Fibroblast of villous mesenchyme (primary cell): ENCODE measurements around the gene APEH. TPM values are rescaled to one million over a fixed set of nuclear protein-coding genes. Genes with fewer than 3 reads are reported as not detected.

ENCODE experiments used
- DNase-seq: peaks from one replicate; pipeline ENCODE4 v3.0.0-alpha.2; 2010; ENCODE audit warnings: low read depth
- H3K4me3 ChIP-seq: 2 replicates; pipeline ENCODE4 v1.5.1; 2011; ENCODE audit warnings: low read depth, mild to moderate bottlenecking, low read length
- total RNA-seq: library from RNA; depleted of rRNA; stranded (reverse); fragments of >200 nt; gene quantifications from 2 replicates; pipeline ENCODE4 v1.2.3, GENCODE V29; 2012
- TF ChIP-seq, protein P1 (sequence below): IDR thresholded peaks from 2 replicates; pipeline ENCODE4 v1.5.1; 2012; ENCODE audit warnings: low read depth, mild to moderate bottlenecking, low read length; ENCODE audit not compliant: insufficient read depth

Gene APEH
- total RNA-seq, 1 donor: 109 TPM

DNA sequence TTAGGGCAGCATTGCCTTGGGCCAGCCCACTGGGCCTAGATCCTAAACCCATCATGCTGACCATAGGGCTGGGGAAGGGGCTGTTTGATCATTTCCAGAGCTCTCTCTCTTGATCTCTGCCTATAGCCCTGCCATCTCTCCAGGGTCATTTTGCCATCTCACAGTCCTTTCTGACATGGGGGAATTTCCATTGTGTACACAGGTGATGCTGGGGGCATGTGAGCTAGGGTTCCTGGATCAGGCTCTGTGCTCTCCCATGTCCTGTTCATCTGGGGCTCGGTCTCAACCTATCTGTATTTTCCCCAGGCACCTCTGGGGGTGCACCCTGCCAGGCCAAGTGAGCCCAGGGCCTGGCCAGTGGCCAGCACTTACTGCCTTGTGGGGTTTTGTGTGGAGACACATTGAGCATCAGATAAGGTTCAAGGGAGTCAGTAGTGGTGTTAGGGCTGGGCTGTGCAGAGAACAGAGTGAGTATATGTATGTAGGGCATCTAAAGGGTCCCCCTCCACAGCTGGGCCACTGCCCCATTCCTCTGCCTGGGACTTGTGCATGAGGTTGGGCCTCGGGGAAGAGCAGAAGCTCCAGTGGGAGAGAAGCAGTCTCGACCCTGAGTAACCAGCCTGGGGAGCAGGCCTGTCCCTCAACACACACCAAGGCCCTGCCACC is 25.7 kb upstream of the APEH start:
- H3K4me3 ChIP-seq: no peak overlapping the region
- TF ChIP-seq, protein P1, sequence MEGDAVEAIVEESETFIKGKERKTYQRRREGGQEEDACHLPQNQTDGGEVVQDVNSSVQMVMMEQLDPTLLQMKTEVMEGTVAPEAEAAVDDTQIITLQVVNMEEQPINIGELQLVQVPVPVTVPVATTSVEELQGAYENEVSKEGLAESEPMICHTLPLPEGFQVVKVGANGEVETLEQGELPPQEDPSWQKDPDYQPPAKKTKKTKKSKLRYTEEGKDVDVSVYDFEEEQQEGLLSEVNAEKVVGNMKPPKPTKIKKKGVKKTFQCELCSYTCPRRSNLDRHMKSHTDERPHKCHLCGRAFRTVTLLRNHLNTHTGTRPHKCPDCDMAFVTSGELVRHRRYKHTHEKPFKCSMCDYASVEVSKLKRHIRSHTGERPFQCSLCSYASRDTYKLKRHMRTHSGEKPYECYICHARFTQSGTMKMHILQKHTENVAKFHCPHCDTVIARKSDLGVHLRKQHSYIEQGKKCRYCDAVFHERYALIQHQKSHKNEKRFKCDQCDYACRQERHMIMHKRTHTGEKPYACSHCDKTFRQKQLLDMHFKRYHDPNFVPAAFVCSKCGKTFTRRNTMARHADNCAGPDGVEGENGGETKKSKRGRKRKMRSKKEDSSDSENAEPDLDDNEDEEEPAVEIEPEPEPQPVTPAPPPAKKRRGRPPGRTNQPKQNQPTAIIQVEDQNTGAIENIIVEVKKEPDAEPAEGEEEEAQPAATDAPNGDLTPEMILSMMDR: no peak
- no peak for DNase-seq

DNA sequence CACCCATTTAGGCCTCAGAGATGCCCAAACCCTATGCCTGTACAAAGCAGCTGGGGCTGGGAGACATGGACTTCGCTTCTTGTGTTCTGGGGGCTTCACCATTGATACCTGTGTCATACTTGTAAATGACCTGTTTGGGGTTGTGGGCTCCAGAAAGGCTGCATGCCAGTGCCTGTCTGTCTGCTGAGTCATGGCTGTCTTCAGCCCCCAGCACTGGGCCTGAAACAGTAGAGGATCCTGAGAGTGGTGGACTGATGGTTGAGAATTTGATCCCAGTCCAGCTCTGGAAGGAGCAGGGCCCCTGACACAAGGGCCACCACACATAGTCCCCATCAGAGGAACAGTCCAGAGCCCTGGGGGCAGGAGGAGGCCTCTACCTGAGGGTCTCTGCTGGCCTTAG is 24.6 kb upstream of the APEH start:
- TF ChIP-seq, protein P1: no peak
- DNase-seq: no peak

DNA sequence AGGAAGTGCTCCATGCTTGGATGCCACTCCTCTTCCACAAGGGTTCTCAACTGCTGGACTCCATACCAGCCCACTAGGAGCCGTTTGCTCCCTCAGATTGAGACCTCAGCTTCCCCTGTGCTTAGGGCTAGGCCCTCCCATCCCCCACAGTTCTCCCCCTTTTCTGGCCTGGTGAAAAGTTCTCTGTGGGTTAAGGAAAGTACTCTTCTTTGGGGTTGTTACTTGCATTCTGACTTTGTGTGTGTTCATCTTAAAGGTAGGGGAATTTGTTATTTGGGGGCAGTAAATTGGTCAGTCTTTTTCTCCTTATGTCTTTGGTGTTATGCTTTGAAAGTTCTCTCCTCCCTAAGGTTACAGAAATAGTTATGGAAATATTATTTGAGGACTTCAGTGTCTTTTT is 24.0 kb upstream of the APEH start:
- DNase-seq: no peak
- H3K4me3 ChIP-seq: no peak overlapping the region
- TF ChIP-seq, protein P1: no peak

More for the DNA sequence above, 24.6 kb upstream of the APEH start:
- H3K4me3 ChIP-seq: no peak overlapping the region

DNA sequence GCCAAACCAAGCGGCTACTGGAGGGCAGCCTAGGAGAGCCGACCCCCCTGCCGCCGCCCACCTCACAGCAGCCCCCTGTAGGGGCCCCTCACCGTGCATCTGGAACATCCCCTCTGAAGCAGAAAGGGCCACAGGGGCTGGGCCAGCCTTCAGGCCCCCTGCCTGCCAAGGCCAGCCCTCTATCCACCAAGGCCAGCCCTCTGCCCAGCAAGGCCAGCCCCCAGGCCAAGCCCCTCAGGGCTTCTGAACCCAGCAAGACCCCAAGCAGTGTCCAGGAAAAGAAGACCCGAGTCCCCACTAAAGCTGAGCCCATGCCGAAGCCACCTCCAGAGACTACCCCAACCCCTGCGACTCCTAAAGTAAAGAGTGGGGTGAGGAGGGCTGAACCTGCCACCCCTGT is 23.5 kb upstream of the APEH start:
- H3K4me3 ChIP-seq: no peak overlapping the region
- DNase-seq: no peak
- TF ChIP-seq, protein P1: no peak

DNA sequence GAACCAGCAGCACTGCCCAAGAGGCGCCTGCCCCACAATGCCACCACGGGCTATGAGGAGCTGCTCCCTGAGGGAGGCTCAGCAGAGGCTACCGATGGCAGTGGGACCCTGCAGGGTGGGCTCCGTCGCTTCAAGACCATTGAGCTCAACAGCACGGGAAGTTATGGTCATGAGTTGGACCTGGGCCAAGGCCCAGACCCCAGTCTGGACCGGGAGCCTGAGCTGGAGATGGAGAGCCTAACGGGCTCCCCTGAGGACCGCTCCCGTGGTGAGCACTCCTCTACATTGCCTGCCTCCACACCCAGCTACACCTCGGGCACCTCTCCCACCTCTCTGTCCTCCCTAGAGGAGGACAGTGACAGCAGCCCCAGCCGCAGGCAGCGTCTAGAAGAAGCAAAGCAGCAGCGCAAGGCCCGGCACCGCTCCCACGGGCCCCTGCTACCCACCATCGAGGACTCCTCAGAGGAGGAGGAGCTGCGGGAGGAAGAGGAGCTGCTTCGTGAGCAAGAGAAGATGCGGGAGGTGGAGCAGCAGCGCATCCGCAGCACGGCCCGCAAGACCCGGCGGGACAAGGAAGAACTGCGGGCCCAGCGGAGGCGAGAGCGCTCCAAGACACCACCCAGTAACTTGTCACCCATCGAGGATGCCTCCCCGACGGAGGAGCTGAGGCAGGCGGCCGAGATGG is 21.8 kb upstream of the APEH start:
- DNase-seq: no peak
- TF ChIP-seq, protein P1: no peak
- H3K4me3 ChIP-seq: no peak overlapping the region

DNA sequence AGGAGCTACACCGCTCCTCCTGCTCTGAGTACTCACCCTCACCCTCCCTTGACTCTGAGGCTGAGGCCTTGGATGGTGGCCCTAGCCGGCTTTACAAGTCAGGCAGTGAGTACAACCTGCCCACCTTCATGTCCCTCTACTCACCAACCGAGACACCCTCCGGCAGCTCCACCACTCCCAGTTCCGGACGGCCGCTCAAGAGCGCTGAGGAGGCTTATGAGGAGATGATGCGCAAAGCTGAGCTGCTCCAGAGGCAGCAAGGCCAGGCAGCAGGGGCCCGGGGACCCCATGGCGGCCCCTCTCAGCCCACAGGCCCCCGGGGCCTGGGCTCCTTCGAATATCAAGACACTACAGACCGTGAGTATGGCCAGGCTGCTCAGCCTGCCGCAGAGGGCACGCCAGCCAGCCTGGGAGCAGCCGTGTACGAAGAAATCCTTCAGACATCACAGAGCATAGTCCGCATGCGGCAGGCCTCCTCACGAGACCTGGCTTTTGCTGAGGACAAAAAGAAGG is 21.2 kb upstream of the APEH start:
- no peak for DNase-seq
- H3K4me3 ChIP-seq: no peak overlapping the region
- TF ChIP-seq, protein P1: no peak

DNA sequence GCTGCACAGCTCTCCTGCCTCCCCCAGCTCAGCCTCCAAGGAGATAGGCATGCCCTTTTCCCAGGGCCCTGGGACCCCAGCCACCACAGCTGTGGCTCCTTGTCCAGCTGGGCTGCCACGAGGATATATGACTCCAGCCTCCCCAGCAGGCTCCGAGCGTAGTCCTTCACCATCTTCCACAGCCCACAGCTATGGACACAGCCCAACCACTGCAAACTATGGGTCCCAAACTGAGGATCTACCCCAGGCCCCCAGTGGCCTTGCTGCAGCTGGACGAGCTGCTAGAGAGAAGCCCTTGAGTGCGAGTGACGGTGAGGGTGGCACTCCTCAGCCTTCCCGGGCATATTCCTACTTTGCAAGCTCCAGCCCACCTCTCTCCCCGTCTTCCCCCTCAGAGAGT is 20.5 kb upstream of the APEH start:
- no peak for DNase-seq

More for the DNA sequence above, 20.5 kb upstream of the APEH start:
- TF ChIP-seq, protein P1: no peak
- H3K4me3 ChIP-seq: no peak overlapping the region
